ENCODE data around the gene BCL2L15. TPM values are rescaled to one million over a fixed set of nuclear protein-coding genes. Genes with fewer than 3 reads are reported as not detected.

BCL2L15 gene
- total RNA-seq, 1 experiment from 2014 or later, result 0.03 TPM

DNA sequence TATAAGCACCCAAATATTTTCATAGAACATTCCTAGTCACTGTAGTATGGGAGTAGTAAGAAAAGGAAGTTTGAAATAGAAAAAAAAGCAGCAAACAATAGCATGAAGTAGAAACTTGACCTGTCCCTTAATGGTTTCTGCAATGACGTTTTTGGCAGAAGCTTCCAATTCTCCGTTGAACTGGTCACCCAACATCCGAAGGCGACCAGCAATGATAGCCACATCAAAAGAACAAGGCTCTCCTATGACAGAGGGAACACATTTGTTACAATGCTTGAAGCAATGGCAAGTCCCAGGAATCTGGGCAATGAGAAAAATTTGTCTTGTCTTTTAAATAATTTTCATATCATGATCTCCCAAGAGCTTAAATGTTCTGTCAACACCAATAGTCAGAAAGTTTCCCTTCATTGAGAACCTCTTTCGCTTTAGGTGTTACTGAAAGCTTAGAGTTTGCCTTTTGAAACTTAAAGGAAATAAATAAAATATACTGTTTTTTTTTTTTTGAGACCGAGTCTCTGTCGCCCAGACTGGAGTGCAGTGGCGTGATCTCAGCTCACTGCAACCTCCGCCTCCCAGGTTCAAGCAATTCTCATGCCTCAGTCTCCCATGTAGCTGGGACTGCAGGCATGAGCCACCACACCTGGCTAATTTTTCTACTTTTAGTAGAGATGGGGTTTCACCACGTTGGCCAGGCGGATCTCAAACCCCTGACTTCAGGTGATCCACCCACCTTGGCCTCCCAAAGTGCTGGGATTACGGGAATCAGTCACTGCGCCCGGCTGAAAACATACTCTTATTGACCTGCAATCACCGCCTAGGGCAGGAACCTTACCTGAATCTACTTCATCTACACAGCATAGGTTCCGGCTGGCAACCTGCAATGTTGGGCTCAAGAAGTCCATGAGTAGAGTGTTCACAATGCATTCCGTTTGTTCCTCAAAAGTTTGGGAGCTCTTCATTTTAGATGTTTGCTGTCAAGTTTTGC lies 672 bp downstream of the BCL2L15 start:
- Histone ChIP-seq H3K4me3 (no peak overlapping the region), H3K27me3 (no peaks in the 10 kb centered on the region), H3K9me3 (no peaks in the 10 kb centered on the region), H3K36me3 (no peaks in the 10 kb centered on the region)
- DNase-seq, result no peak

DNA sequence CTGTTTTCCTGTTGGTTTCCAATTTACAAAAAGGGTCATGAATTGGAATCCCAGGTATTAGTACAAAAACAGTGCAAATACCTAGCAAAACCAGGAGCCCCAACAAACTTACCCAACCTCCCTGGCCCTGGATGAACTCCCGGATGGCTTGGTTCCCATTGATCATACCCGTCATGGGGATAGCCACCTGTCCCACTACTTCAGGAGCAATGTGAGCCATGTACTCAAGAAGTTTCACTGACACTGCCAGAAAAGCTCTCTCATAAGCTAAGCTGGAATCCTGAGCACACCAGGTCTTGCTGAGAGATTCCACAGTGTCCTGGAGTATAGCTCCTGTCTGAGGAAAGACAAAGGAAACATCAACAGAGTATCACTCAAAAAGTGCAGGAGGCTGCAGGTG lies 5.7 kb downstream of the BCL2L15 start:
- Histone ChIP-seq H3K36me3 (no peaks in the 10 kb centered on the region), H3K27me3 (no peaks in the 10 kb centered on the region), H3K4me3 (no peak overlapping the region), H3K9me3 (no peaks in the 10 kb centered on the region)
- no peak for DNase-seq

DNA sequence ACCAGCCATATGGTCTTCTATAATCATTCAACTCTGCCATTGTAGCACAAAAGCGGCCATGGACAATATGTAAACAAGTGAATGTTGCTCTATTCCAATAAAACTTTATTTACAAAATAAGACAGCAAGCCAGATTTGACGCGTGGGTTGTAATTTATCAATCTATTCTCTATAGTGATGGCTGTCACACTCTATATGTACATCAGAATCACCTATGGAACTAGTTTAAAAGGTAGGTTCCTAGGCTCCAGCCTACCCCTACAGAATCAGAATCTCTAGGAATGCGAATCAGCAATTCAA lies 7.7 kb downstream of the BCL2L15 start:
- Histone ChIP-seq H3K27me3 (no peaks in the 10 kb centered on the region), H3K36me3 (no peaks in the 10 kb centered on the region), H3K9me3 (no peaks in the 10 kb centered on the region), H3K4me3 (no peak overlapping the region)
- no peak for DNase-seq

DNA sequence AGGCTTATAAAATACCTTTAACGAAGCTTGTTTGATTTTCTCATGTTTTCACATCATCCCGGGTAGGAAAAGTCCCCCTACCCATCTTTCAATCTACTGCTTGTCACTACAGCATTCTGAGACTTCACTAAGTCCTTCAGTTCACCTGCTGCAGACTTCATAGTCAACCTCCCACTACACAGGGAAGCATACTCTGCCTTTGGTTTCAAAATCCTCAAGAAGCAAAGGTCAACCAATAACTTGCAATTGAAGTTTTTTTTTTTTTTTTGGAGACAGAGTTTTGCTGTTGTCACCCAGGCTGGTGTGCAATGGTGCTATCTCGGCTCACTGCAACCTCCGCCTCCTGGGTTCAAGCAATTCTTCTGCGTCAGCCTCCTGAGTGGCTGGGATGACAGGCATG lies 11.2 kb downstream of the BCL2L15 start:
- Histone ChIP-seq H3K36me3 (no peaks in the 10 kb centered on the region), H3K4me3 (no peak overlapping the region), H3K9me3 (no peaks in the 10 kb centered on the region), H3K27me3 (no peaks in the 10 kb centered on the region)
- DNase-seq, result no peak

DNA sequence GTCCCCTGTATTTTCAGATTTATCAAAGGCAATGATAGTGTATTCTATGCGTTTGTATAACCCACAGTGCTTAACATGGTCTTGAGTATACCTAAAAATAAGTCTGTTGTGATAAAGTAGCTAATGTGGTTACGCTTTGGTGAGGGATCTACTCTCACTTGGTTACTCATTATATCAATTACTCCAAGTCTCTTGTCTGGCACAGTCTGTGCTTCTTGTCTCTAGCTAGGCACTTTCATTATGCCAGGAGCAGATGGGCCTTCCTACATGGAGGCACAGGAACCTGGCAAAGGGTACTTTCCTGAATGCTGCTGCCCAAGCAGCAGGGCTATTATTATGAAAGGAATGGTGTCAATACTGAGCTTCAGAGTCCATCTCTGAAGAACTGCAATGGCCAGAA lies 11.7 kb downstream of the BCL2L15 start:
- no peak for DNase-seq
- H3K4me3 ChIP-seq, result no peak overlapping the region
- H3K27me3 ChIP-seq, result no peaks in the 10 kb centered on the region
- H3K36me3 ChIP-seq, result no peaks in the 10 kb centered on the region
- no peaks in the 10 kb centered on the region for H3K9me3 ChIP-seq

DNA sequence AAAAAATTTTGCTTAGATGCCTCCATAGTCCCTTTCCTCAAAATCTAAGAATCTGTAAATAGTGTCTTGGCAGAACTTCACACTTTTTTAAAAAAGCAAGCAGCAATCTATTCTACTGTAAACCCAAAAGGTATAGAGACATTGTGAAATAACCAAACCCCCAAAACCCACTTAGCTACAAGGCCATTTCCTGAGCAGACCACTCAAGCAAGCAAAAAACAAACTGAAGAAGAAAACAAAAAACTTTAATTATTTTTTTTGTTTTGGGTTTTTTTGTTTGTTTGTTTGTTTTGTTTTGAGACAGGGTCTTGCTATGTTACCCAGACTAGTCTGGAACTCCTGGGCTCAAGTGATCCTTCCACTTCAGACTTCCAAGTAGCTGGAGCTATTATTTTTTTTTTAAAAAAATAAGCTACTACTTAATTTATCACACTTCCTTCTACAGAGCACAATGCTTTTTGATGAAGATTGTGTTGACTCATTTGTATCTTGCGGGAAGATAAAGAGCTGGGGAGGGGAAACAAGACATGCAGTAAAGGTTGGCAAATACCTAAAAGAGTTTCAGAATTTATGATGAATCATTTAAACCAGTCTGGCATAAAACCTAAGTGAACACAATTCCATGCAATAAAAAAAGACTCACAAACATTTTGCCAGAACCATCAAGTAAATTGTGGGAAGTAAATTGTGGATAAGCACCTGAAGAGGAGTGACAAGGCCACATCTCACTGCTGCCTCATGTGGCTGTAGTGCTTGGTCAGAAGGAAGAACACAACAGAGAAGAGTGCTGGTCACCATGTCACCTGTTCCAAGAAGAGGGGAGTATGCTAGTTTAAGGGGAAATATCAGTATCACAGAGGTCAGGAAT lies 13.1 kb downstream of the BCL2L15 start:
- H3K27me3 ChIP-seq, result no peaks in the 10 kb centered on the region
- no peak for DNase-seq
- H3K9me3 ChIP-seq, result no peaks in the 10 kb centered on the region
- H3K36me3 ChIP-seq, result no peaks in the 10 kb centered on the region
- no peak overlapping the region for H3K4me3 ChIP-seq

DNA sequence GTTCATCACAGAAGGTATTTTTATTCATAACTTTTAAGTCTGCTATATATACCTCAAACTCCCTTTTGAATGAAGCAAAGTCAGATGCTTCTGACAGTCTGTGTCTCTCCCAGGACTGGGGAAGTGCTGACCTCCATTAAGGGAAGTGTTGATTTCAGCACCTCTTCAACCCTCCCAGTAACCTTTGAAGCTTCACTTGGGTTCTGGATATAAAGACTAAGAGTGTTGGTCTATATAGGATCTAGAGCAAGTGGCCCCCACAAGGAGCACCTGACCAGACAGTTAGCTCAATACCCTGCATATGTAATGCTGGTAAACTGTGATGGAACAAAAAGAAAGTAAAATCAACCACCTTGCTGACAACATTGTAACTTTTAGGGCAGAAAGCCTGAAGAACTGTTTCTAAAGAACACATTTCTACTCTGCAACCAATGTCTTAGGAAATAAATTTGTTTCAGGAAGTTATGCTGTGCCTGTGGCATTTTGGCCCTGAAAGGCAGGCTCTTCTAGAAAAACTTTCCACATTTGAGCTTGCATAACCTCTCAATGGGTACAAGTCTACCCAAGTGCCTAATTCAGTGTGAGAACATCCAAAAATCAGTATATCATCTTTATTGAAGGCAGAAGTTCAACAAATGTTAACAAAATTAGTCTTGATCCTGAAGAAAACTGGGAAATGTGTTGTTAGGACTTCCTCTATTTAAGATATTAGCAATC lies 15.0 kb downstream of the BCL2L15 start:
- no peak overlapping the region for H3K4me3 ChIP-seq
- H3K27me3 ChIP-seq, result no peaks in the 10 kb centered on the region
- no peaks in the 10 kb centered on the region for H3K9me3 ChIP-seq
- H3K36me3 ChIP-seq, result no peaks in the 10 kb centered on the region
- no peak for DNase-seq

DNA sequence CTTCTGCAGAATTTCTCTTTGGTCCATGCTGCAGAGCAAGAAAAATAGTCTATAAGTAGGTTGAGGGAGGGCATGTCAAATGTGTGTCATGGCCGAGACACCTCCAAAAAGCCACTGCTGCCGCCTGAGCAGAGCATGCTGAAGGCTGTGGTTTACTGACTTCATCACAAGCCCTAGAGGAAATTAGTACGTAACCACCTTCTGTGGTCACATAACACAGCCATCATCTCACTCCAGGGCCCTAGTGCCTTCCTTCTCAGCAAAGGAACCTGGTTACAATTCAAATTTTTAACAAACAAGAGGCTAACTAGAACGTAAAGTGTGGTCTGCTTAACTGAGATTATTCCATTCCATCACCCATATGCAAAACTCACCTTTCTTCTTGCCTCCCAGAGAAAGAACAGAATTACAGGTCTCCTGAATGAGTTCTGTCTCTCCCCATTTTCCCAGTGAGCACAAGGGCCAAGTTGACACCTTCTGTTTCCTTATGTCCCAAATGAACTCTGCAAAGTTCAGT lies 15.7 kb downstream of the BCL2L15 start, which contains the start of gene PTPN22:
TSS of gene PTPN22 (minus strand) at position 116 of the 517 bp plus-strand sequence.
- no peaks in the 10 kb centered on the region for H3K9me3 ChIP-seq
- H3K4me3 ChIP-seq, result no peak within 1 kb of the TSS
- no peaks in the 10 kb centered on the region for H3K36me3 ChIP-seq
- no peaks in the 10 kb centered on the region for H3K27me3 ChIP-seq
- no peak for DNase-seq

DNA sequence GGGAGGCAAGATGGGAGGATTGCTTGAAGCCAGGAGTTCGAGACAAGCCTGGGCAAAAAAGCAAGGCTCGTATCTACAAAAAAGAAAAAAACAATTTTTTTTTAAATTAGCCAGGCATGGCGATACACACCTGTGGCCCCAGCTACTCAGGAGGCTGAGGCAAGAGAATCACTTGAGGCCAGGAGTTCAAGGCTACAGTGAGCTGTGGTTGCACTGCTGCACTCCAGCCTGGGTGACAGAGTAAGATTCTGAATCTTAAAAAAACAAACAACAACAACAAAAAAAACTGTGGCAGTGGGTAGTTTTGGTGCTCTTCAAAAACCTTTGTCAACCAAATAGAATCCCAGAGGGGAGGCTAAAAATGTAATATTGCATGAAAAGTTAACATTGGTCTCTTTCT lies 16.6 kb downstream of the BCL2L15 start:
- H3K27me3 ChIP-seq, result no peaks in the 10 kb centered on the region
- H3K4me3 ChIP-seq, result no peak overlapping the region
- DNase-seq, result no peak
- H3K9me3 ChIP-seq, result no peaks in the 10 kb centered on the region
- no peaks in the 10 kb centered on the region for H3K36me3 ChIP-seq

DNA sequence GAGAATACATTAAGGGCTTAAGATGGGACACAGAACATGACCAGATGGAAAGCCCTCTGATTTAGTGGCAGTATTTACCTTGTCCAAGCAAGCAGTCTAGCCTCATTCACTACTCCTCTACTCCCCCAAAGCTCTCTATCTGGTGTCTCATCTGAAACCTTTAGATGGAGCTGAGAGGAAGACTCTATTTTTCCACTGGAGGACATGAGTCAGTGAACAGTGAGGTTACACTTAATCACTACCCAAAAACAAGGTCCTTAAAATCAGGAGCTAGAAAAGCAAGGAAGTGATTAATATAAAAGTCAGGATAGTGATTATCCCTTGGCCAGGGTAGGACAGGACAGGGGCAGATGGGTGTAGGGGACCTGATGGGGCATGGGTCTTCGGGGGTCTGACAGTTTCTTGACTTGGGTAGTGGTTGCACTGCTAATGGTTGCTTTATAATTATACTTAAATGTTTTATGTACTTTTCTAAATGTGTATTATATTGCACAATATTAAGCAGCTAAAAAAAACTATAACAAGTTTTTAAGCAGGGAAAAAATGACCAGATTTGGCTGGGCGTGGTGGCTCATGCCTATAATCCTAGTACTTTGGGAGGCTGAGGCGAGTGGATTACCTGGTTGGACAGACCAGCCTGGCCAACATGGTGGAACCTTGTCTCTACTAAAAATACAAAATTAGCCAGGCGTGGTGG lies 18.8 kb downstream of the BCL2L15 start:
- H3K36me3 ChIP-seq, result no peaks in the 10 kb centered on the region
- H3K9me3 ChIP-seq, result no peaks in the 10 kb centered on the region
- H3K4me3 ChIP-seq, result no peak overlapping the region
- no peaks in the 10 kb centered on the region for H3K27me3 ChIP-seq
- DNase-seq, result no peak

DNA sequence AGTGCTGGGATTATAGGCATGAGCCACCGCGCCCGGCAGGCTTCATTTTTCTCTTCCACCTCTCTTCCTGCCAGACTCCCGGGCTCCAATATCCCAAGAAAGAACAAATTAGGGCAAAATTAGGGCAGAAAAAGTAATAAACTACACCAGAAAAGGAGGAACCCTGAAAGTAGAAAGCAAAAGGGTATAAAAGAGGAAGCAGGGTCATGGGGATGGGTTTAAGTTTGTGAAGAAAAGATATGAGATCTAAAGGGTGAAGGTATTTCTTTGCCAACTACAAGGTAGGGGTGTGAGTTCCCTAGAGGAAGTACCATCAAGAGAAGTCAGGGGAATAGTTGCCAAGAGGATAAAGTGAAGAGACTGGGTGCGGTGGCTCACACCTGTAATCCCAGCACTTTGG lies 25.7 kb downstream of the BCL2L15 start:
- H3K36me3 ChIP-seq, result no peaks in the 10 kb centered on the region
- no peak overlapping the region for H3K4me3 ChIP-seq
- no peaks in the 10 kb centered on the region for H3K9me3 ChIP-seq
- DNase-seq, result no peak
- H3K27me3 ChIP-seq, result no peaks in the 10 kb centered on the region

DNA sequence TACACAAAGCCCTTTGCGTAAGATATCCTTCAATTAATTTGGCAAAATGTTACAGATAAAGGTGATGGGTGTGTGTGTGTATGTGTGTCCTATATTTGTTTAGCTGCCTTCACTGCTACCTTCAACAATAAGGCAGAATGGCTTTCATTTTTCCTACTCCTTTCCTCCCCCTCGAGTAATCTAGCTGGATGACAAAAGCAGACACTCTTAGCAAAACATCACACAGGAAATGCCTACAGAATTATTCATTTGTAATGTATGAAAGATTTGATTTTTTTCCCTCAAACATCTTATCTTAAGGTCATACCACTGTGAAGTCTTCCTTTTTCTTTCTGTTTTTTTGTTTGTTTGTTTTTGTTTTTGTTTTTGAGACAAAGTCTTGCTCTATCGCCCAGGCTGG lies 26.5 kb downstream of the BCL2L15 start:
- H3K27me3 ChIP-seq, result no peaks in the 10 kb centered on the region
- no peak for DNase-seq
- H3K9me3 ChIP-seq, result no peaks in the 10 kb centered on the region
- no peaks in the 10 kb centered on the region for H3K36me3 ChIP-seq
- no peak overlapping the region for H3K4me3 ChIP-seq

DNA sequence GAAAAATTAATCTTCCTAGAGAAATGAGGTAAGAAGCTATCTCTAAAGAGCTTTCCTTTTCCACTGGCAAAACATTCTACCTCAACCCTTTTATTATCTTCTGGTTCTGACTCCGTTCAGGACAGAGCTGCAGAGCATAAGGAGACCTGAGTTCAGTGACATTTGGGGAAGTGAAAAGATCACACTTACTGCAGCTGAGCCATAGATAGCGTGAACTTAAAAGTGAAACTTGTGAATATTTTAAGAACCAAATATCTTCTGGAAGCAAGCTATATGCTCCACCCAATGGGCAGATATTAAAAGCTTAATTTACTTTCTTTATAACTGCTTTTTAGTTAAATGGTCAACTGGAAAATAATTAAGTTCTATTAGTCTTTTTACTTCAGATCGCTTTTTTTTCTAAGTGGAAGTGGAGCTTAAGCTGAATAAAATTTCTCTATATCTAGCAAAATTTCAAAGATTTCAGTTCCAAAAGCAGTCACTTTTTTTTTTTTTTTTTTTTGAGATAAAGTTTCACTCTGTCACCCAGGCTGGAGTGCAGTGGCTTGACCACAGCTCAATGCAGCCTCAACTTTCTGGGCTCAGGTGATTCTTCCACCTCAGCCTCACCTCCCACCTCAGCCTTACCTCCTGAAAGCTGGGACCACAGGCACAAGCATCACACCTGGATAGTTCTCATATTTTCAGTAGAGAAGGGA lies 27.8 kb downstream of the BCL2L15 start:
- Histone ChIP-seq H3K9me3 (no peaks in the 10 kb centered on the region), H3K4me3 (no peak overlapping the region), H3K27me3 (no peaks in the 10 kb centered on the region), H3K36me3 (no peaks in the 10 kb centered on the region)
- no peak for DNase-seq

DNA sequence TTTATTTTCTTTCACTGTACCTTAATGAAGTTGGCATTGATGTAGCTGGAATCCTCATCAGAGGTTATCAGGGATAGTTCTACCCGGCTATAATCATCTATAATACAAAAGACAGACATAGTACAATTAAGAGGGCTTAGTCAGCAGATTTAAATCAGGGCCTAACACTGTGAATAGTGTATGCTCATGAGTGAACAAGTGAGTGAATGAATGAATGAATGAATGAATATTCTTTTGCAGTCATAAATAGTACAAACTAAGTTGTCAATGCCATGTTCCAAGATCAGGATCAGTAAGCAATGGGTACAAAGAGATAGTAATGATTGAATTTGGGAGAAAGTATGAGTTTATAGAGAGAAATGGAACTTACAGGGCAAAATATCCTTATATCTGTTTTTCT lies 28.4 kb downstream of the BCL2L15 start:
- no peak overlapping the region for H3K4me3 ChIP-seq
- H3K27me3 ChIP-seq, result no peaks in the 10 kb centered on the region
- no peaks in the 10 kb centered on the region for H3K9me3 ChIP-seq
- DNase-seq, result no peak
- H3K36me3 ChIP-seq, result no peaks in the 10 kb centered on the region

DNA sequence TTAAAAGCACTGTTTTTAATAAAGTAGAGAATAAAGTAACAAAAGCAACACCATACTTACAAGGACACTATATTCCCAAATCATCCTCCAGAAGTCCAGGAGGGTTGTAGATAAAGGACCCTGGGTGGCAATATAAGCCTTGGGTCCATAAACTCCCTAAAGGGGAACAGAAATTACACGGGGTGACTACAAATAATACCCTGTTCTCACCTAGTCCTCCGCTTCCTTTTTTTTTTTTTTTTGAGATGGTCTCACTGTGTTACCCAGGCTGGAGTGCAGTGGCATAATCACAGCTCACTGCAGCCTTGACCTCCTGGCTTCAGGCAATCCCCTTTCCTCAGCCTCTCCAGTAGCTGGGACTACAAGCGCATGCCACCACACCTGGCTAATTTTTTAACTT lies 29.0 kb downstream of the BCL2L15 start:
- H3K36me3 ChIP-seq, result no peaks in the 10 kb centered on the region
- H3K4me3 ChIP-seq, result no peak overlapping the region
- H3K27me3 ChIP-seq, result no peaks in the 10 kb centered on the region
- no peaks in the 10 kb centered on the region for H3K9me3 ChIP-seq
- DNase-seq, result no peak

DNA sequence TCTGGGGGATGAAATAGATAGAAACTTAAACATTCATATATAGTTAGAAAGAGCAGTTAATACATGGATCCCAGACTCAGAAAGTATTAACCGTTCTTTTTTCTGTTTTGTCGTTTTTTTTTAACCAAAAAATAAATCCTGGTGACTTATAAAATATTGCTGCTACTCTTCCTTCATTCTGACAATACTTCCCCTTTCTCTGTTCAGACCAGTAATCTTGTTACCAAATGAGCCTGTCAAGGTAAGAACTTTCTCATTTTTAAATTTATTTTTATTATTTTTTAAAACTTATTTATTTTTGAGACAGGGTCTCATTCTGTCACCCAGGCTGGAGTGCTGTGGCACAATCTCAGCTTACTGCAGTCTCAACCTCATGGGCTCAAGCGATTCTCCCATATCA lies 29.6 kb downstream of the BCL2L15 start:
- H3K4me3 ChIP-seq, result no peak overlapping the region
- H3K9me3 ChIP-seq, result no peaks in the 10 kb centered on the region
- H3K27me3 ChIP-seq, result no peaks in the 10 kb centered on the region
- no peak for DNase-seq
- H3K36me3 ChIP-seq, result no peaks in the 10 kb centered on the region

Measured in MG63 (cell line).